Activated CD4-positive, CD25-positive, alpha-beta regulatory T cell treated with anti-CD3 and anti-CD28 coated beads, Interleukin-2, amount 50 U/mL, for 24 hours (primary cell): ENCODE data around the gene FBLIM1.

Experiments used
- ATAC-seq, 2 donors: fragments of 150-1000 bp; cut with Tn5 transposase; one replicate each; pipeline ENCODE4 v1.10.0; 2021; ENCODE audit warnings: mild to moderate bottlenecking in 1 of 2, moderate library complexity in 1 of 2

FBLIM1 gene

DNA sequence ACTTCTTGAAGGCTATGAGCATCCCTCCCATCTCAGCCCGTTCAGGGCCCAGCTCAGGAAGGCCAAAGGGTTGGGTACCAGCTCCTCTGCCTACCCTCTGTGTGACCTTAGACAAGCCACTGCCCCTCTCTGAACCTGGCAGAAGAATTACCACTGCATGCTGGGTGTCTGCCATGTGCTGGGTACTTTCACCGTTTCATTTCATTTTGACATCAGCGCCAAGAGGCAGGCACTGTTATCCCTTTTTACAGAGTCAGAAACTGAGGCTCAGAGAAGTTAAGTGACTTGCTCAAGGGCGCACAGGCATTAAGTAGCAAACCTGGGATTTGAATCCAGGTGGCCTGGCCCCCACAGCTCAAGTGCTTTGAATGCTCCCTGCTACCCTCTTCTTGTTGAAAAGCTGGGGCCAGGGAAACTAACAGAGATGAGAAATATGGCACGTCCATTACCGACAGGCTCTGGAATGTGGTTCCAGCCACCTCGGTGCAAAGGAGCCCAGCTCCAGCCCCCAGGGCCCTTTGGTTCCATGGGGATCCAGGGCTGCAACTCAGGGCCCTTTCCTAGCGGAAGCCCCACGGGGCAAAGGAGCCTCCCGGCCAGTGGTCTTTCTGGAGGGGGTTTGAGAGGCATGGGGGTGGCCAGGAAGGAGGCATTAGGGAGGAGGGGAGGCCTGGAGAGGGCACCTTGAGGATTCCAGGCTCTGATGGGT, 9.8 kb upstream of the FBLIM1 start:
- ATAC-seq: no peak

DNA sequence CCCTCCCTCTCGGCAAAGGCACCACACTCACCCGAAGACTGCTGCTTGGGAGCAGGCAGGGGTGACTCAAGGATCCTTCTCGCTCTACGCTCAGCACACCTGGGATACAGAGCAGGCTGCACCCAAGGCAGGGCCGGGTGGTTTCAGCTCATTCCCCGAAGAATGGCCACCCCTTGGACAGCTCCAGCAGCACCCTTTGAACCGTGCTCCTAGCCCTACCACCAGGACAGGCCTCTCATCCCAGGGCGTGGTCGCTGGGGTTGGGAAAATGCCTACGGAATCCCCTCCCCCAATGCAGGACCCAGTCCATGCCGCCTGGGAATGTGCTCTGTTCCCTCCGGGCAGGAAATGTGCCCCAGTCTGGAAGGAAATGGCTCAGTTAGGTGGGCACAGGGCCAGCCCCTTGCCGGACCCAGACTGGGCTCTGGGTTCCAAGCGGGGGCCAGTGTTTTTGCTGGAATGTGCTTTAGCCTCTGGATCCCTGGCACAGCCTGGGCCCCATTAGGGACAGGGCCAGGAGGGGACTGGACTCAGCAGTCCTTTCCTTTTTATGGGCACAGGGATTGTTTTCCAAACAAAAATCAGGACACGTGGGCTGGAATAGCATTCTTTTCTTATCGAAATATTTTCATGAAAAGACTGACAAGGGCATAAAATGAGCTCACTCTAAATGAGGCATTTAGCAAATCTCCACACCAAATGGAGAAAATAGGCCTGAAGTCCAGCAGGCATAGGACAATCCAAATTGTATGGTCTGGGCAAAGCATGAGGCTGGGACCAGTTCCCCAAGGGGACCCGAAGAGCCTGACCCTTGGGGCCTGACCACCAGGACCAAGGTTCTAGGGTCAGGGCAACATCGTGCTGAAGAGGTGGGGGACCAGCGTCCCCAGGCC, 8.9 kb upstream of the FBLIM1 start:
- no peak for ATAC-seq

DNA sequence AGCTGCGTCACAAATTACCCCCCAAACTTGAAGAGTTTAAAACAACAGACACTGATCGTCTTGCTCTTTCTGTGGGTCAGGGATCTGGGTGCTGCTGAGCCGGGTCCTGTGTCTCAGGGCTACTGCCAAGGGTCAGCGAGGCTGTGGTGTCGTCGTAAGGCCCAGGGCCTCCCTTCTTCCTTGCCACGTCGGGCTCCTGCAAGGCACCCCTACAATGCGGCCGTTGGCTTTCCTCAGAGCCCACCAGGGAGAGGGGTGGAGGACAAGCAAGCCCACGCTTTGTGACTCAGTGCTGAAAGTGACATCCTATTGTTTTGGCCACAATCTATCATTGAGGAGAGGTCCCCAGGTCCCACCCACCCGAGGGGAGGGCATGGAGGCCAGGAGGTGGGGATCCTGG, 7.7 kb upstream of the FBLIM1 start:
- no peak for ATAC-seq

DNA sequence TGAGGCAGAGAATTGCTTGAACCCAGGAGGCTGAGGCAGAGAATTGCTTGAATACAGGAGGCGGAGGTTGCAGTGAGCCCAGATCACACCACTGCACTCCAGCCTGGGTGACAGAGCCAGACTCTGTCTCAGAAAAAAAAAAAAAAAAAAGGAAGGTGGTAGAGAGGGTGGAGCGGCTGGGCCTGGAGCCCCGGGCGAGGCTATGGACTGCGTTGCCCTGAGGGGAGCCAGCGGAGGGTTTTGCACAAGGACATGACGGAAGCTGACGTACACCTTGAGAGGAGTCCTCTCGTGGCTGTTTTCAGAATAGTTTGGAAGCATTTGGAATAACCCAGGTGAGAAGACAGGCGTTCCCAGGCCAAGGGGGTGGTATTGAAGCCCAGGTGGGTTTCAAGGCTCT, 6.9 kb upstream of the FBLIM1 start:
- no peak for ATAC-seq

DNA sequence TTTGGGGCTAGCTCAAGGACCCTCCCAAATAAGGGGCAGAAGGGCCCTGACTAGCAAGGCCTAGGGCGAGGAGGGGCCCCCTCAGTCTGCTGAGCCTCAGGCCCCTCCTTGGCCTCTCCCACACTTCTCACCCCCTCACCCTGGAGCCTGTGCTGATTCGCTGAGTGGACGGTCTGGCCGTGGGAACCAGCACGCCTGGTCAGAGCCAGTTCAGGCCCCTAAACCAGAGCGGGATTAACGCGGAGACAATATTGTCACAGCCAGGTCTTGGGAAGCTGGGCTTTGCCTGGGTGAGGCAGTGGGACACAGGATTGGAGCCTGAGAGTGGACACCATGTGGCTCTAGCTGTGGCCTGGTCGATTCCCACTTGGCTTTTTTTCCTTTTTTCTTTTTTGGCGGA, 4.8 kb upstream of the FBLIM1 start:
- ATAC-seq: no peak

DNA sequence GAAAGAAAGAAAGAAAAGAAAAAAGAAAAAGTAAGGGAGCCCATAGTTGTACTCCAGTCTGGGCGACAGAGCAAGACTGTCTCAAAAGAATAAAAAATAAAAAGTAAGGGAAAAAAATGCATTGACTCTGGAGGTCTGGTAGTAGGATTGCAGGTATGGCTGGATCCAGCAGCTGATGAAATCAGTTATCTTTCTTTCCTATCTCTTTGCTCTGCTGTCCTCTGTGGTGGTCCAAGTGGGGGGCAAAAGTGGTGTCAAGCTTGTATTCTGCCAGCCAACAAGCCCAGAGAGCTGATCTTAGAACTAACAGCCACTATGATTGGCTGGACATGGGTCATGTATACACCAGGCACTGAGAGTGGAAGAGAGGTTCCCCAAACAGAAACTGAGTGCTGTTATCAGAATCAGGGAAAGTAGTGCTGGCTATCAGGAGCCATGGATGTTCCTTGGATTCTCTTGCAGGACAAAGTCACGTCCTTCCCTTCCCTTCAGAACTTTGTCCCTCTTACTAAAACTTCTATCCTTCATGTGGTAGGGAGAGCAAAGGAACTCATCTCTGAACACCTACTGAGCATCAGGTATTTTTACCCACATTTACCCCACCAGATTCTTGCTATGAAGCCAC, 3.5 kb upstream of the FBLIM1 start:
- ATAC-seq: no peak

DNA sequence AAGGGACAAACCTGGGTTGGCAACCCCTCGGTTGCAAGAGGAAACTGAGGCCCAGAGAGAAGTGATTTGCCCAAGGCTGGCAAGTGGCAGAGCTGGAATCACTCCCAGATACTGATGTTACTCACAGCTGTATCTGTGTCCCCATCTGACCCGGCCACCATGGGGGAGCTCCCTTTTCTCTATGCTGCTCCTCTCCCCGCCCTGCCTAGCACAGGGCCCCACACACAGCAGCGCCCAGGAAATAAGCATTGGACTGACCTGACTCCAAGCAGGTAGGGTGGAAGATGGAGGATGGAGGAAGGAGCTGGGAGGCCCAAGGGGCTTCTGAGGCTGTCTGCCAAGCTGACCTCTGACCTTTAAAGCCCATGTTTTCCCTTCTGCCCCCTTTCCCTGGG, 3.0 kb upstream of the FBLIM1 start:
- ATAC-seq: no peak

DNA sequence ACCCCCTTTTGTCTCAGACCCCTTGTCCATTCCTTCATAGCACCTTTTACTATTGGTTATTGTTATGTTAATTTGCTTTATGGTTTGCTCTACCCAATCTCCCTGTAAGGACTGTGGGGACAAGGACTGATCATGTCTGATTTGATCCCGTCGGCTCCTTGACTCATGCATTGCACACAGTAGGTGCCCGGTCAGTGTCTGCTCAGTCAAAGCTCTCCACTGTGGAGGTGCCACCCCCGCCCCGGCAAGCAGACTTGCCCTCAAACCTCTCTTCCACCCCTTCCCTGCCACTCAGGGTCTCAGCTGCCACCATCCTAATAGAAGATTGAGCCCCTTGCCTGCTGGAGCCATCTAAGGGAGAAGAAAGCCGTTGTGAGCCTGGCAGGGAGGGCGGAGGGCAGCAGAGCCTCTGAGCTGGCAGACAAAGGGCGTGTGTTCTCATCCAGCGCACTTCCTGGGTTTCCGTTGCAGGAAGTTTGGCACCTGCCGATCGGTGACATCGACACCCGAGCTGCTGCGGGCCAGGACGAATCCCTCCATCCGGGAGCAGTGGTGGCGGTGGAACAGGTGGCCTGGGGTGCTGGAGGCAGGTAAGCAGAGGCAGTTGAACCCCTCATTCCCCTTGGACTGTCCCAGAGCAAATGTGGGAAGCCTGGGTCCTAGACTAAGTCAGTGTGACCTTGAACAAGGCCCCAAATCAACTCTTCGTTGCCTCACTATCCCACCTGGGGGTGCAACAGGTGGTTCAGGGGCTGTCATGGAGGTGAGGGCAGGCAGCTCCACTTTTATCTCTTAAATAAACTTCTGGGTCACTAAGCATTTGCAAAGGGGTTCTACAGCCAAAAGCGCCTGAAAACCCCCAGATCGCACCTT, 2.2 kb upstream of the FBLIM1 start:
- no peak for ATAC-seq

DNA sequence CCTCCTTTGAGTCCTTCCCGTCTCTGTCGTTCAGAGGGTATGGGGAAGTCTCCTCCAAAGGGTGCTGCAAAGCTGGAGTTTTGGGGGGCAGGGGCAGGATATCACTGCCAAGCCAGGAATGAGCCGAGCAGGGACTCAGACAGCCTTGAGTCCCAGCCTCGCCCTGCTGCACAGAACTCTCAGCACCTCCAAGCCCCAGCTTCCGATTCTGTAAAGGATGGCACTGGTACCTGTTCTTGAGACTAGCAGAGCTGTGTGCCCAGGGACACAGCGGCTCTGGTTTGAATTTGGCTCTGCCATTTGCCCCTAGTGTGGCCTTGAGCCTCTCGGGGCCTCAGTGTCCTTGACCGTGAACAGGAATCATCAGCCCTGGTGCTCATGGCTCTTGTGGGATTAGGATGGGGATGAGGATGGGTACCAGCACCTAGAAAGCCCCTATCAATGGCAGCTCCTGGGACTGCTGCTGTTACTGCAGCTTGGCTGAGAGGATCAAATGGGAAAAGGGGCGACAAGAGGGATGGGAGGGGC, 1.5 kb upstream of the FBLIM1 start:
- no peak for ATAC-seq

DNA sequence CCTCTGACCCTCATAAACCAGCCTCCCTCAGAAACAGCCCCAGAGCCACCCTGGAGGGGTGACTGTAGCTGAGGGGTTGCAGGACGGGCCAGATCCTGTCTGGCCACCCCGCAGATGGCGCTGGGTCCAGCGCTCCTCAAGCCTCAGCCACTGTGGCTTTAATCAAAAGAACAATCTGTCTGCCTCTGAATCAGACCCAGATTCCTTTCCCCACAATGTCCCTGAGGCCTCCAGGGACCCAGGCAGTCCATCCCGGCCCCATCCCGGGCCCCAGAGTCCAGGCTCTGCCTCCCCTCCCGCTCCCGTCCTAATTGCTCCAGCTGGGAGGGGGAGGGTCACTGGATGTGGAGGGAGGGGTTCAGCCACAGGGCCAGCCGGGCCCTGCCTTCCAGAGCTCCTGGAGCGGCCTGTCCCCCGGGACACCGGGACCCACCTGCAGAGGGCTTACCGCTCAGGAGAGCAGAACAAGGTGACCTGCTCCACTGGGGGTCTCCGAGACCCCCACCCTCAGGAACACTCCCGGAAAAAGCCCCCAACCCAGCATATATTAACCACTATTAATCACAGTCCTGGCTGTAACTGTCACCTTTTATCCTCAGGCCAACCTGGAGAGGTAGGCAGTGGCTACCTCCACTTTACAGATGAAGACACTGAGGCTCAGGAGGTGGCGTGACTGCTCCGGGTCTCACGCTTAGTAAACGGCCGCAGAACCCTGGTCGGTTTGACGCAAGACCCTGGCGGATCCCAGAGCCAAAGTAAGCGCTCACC, 836 bp upstream of the FBLIM1 start:
- ATAC-seq: no peak

DNA sequence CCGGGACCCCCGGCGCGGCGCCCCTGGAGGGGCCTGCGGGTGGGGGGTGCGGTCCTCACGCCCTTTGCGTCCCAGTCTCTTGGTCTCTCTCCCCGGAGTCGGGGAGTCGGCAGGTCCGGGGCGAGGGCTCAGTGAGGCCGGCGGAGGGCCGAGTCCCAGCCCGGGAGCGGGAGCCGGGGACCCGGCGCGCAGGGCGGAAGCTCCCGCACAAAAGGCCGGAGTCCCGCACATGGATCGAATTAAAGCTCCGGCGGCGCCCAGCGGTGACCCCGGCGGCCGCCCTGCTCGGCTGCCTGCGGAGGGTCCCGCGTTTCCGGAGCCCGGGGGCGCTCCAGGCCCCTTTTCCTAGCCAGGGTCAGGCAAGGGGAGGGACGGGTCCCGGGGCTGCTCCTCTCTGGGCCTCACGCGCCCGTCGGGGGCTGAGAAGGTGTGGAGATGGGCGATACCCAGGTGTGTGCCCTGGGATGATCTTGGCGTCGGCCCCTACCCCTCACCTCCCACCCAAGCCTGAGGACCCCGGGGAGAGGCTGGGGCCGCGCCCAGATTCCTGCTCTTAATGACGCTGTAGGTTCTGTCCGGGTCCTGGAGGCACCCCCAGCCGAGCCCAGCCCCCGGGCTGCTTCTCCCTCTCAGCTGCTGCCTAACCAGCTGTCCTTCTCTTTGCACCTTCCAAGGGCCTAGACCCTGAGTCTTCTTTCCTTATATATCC, 512 bp downstream of the FBLIM1 start:
- no peak for ATAC-seq

DNA sequence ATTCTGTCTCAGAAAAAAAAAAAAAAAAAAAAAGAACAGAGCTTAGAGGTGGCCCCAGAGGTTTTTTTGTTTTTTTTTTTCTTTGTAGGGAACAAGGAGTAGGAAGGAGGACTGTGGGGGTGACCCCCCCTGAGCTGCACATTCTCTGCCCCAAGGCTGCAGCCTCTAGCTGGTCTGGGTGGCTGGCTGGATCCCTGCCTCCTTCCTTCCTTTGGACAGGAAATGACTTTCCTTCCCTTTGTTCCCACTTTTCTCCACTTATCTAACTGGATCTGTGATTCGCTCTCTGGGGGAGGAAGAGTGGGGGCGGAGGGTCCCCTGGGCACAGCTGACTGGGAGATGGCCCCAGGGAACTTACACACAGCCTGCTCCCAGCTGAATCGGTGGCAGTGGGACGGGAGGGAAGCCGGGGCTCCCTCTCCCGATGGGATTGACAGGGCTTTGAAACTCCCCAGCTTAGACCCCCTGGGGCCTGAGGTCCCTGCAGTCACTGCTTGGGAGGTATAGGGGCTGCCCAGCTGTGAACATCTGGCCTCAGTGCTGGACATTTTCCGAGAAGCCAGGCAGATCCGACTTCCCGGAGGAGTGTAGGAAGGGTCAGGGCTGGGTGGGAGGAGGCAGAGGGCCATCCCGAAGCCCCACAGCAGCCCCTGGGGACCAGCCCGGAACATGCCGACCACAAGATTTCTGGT, 2.1 kb downstream of the FBLIM1 start:
- ATAC-seq: no peak

DNA sequence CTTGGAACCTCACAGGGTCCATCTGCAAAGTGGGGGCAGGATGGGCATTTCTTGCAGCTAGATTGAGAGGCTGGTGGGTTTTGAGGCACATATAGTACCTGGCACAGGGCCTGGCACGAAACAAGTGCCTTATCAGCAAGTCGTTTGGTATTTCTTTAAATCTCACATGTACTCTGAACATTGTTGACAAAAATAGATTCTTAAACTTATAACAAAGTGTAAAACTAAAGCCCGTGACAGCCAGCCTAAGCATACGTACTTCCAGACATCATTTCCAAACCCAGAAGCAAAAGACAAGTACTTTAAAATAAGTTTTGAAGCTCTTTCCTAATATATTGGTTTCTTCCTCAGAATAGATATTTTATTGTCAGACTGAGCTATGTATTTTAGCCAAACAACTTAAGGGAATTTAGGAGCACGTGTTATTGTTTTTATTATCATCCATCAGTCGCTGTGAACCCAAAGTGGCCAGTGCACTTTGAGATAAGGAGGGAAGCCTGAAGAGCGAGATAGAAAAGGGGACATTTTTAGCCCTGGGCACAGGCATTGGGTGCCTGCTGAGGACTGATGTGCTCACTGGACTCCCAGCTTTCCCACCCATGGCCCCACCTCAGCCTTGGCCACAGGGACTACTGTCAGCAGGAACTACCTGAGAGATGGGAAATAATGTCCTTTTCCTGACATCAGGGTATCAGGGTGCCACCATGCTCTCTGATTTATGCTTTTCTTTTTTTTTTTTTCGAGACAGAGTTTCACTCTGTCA, 3.0 kb downstream of the FBLIM1 start:
- ATAC-seq: no peak

DNA sequence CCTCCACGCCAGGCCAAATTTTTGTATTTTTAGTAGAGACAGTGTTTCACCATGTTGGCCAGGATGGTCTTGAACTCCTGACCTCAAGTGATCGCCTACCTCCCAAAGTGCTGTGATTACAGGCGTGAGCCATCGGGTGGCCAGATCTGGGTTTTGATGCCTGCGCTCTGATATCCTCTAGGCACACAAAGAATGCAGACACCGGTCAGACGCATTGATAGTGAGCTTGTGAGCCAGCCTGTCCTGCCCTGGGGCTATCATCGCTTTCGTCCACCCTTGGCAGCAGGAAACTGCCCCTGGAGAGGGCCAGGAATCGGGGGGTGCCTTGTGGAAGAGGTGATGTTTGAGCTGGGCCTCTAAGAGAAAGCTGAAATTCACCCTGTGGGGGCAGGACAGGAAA, 4.0 kb downstream of the FBLIM1 start:
- no peak for ATAC-seq

DNA sequence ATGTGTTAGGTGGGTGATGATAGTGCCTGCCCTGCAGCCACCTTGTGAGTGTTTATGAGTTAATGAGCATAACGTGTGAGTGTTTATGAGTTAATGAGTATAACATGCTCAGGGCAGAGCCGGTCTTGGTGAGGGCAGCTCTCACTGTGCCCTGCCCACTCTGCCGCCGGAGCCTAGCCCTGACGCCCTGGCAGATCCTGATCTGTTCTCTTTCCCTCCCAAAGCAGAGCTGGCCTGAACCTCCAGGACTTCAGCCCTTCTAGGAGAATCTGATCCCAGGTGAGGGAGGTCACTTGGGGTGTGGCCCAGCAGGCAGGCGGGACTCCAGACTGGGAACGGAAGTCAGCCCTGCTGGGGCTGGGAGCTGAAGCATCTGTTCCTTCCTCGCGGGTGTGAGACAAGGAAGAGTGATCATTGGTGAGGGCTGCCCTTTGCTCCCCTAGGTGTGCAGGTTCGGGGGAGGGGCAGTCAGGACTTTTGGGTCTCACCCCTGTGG, 5.7 kb downstream of the FBLIM1 start:
- ATAC-seq: no peak

DNA sequence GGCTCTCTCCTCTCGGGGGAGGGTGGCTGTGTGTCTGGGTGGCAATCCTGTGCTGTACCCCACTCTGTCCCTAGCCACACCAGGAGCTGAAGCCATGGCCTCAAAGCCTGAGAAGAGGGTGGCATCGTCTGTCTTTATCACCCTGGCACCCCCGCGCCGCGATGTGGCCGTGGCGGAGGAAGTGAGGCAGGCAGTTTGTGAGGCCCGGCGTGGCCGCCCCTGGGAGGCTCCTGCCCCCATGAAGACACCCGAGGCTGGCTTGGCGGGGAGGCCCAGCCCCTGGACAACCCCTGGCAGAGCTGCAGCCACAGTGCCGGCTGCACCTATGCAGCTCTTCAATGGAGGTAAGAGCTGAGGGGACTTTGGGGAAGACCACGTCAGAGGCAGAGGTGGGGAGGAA, 6.3 kb downstream of the FBLIM1 start:
- ATAC-seq: no peak

DNA sequence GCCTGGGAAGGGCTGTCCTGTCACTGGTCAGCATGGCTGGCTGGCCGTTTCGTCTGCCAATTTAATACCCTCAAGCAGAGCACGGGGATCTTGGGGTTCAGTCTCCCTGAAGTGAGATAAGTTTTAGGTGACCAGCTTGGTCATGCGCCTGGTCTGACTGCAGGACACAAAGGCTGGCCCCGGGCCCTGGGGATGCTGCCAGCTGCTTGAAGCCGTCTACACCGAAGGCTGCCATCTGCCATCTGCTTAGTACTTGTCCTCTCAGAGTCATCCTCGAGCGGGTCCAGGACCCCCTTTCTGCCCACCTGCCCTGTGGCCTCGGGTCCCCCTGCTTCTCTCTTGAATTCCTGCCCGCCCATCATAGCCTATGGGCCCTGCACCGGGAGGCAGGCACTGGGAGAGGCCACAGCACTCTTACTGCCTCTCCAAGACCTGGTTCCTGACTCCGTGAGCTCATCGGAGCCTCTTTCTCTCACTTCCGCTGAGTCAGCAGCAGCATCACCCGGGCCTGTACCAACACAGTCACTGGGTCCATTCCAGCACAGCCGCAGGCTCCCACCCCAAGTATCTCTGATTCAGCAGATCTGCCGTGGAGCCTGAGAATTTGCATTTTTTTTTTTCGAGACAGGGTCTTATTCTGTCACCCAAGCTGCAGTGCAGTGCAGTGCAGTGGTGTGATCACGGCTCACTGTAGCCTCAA, 7.0 kb downstream of the FBLIM1 start:
- ATAC-seq: no peak

DNA sequence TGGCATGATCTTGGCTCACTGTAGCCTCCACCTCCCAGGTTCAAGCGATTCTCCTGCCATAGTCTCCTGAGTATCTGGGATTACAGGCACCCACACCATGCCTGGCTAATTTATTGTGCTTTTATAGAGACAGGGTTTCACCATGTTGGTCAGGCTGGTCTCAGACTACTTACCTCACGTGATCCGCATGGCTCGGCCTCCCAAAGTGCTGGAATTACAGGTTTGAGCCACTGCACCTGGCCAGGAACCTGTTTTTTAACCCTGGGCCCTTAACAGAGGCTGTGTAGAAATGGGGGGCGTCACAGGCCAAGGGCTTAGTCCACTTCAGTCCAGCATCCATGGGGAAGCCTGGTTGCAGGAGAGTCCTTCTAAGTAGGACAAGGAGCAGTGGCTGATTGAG, 9.3 kb downstream of the FBLIM1 start:
- ATAC-seq: no peak

DNA sequence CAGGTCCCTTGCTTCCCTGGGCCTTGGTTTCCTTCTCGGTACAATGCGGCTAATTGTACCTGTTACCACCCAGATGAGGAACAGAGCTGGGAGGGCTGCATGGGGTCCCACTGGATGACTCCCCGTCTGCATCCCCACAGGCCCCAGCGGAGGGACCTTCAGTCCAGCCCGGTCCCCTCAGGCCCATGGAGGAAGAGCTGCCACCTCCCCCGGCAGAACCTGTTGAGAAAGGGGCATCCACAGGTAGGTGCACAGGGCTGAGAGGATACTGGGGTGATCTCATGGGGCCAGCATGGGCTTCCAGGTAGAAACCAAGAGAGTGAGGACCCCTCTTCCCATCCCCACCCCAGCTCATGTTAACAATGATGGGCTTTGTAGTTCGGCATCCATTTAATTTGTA, 9.8 kb downstream of the FBLIM1 start:
- no peak for ATAC-seq
